Urinary bladder (tissue), 4 donors: ENCODE data around the gene ASCL2. TPM values are rescaled to one million over a fixed set of nuclear protein-coding genes. Genes with fewer than 3 reads are reported as not detected.
A peak's percentile ranks its signal among the peaks of the same experiment; 100 is the strongest.

Experiments
- DNase-seq: peaks from one replicate; pipeline ENCODE4 v3.0.0-alpha.2; 2015; ENCODE audit errors: extremely low spot score
- H3K27ac ChIP-seq: one replicate; pipeline ENCODE4 v1.5.1; 2013; ENCODE audit warnings: low read depth, mild to moderate bottlenecking, moderate library complexity
- H3K36me3 ChIP-seq: one replicate; pipeline ENCODE4 v1.6.1; 2013; ENCODE audit warnings: mild to moderate bottlenecking, moderate library complexity; ENCODE audit not compliant: insufficient read depth
- H3K4me1 ChIP-seq: one replicate; pipeline ENCODE4 v1.6.1; 2013; ENCODE audit warnings: mild to moderate bottlenecking, moderate library complexity; ENCODE audit not compliant: insufficient read depth
- H3K4me3 ChIP-seq: one replicate; pipeline ENCODE4 v1.5.1; 2013; ENCODE audit warnings: low read depth, low read length
- WGBS: extraction: QIAGEN DNeasy Blood & Tissue Kit; methylation state at CpG from one replicate; pipeline ENCODE4 v1.1.7; 2013; 5-methylcytosine and 5-hydroxymethylcytosine counted together
- polyA plus RNA-seq: library from polyadenylated mRNA; stranded (reverse); fragments of 200-250 nt; gene quantifications from one replicate; pipeline ENCODE4 v1.2.3, GENCODE V29; 2013
- total RNA-seq: library from RNA; depleted of rRNA; stranded (reverse); fragments of >200 nt; gene quantifications from one replicate; pipeline ENCODE4 v1.2.3, GENCODE V29; 2014
- donor health status: healthy with polysubstance abuse.
- donor health status: healthy.

ASCL2 gene
- total and polyA plus RNA-seq, 2 donors = 0.42 to 0.85 TPM

DNA sequence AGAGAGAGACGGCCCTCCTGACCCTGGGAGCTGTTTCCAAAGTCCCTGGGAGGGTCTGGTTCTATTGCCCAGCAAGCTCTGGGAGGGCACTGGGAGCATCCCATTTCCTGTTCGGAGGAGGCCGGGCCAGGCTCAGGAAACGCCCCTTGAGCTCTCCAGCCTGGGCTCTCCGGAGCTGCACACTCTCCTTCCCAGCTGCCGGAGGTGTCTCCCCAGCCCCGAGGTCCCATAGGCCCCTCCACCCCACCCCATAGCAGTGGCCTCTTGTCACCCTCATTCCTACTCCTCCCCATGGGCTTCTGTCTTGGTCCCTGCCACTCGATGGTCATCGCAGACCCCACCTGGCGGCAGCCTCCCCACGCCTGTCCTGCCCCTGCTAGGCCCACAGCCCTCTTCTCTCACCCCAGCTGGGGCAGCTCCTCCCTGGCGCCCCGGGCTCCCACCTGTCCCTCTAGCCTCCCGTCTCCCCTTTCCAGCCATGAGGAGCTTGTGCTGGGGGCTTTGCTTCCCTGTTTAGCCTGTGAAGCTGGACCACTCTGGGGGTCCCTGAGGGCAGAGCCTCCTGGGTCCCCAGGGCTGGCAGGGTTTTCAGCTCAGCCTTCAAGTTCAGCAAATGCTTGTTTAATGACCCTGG, 34.2 kb upstream of the ASCL2 start:
- 69% methylated on average over 14 of the region's 14 CpGs for WGBS
- no peaks in the 10 kb centered on the region for H3K36me3 ChIP-seq
- no peak for DNase-seq
- H3K4me1 ChIP-seq = no peaks in the 10 kb centered on the region
- H3K4me3 ChIP-seq = no peak overlapping the region
- H3K27ac ChIP-seq = no peak overlapping the region

DNA sequence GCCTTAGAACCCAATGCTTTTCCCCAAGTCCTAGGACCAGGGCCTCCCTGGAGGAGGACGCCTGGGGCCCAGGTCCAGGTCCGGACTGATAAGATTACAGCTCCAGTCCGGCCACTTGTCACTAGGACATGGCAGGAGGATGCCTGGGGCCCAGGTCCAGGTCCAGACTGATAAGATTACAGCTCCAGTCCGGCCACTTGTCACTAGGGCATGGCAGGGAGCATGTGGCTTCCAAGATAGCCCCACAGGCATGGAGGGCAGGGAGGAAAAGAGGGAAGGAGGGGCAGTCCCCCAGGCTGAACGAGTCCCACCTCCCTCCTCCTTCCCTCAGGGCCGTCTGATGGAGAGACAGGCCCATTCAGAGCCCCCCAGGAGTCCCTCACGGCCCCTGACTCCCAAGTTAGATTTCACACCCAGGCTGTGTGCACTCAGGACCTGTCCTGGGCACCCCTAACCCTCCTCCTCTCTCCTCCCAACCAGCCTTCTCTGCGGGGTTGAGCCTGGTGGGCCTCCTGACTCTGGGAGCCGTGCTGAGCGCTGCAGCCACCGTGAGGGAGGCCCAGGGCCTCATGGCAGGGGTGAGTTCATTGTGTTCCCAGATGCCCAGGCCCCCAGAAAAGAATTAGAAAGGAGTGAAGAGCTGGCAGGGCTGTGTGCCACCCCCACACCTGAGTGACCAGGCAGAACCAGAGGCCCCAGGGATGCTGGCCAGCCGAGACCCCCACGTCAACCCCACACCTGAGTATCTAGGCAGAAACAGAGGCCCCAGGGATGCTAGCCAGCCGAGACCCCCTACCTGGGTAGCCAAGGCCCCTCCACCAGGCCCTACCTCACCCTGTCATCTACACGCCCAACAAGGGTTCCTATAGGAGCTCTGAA, 33.5 kb upstream of the ASCL2 start:
- H3K4me3 ChIP-seq = no peak overlapping the region
- no peaks in the 10 kb centered on the region for H3K4me1 ChIP-seq
- 73% methylated on average over 15 of the region's 15 CpGs for WGBS
- no peak overlapping the region for H3K27ac ChIP-seq
- H3K36me3 ChIP-seq = no peaks in the 10 kb centered on the region
- DNase-seq = no peak

DNA sequence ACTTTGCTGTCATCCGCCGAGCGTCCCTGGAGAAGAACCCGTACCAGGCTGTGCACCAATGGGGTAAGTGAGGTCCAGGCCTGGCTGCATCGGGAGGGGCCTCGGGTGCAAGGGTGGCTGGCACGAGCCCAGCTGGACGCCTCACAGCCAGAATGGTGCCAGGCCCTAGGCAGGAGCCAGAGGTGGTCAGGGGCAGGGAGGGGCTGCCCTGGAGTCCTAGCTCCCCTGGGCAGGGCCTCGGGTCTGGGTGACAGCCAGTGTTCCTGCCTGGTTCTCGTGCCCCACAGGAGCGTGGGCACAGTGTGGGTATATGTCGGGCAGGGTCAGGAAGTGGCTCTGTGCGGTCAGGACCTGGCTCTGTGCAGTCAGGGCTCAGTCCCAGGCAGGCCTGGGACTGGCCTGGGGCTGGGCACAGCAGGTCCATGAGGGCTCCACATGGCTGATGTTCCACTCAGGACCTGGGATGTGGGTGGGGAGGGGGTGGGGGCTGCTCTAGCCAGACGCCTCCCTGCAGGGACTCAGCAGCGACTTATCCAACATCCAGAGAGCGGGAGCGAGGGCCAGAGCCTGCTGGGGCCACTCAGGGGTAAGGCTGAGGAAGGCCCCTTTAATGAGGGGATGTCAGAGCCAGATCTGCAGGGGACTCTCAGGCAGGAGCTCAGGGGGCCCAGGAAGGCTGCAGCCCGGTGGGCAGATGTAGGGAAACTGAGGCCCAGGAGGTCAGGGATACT, 32.7 kb upstream of the ASCL2 start:
- peak overlapping the region; percentile 5 for H3K4me3 ChIP-seq
- no peaks in the 10 kb centered on the region for H3K36me3 ChIP-seq
- 64% methylated on average over 18 of the region's 18 CpGs for WGBS
- H3K4me1 ChIP-seq = no peaks in the 10 kb centered on the region
- no peak overlapping the region for H3K27ac ChIP-seq
- no peak for DNase-seq

DNA sequence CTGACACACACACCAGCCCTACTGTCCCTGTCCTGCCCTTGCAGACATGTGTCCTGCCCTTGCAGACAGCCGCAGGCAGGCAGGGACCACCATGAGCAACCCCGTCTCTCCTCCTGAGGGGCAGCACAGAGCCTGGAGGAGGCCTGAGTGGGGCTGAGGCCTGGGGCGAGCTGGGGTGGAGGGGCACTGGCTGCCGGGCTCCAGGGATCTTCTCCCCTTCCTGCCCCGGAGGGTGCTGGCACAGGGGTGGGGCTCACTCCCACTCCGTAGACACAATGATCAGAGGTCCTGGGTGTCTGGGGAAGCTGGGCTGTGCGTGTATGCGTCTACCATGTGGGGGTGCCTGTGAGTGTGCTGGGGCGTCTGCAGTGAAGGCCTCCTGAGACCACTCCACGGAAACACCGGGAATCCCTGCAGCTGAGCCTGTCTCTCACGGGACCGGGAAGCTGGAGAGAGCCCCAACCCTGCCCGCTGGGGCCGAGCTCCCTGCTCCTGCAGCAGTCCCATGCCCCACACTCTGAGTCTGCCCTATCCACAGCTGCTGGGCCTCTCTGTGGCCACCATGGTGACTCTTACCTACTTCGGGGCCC, 32.0 kb upstream of the ASCL2 start:
- H3K4me1 ChIP-seq = no peaks in the 10 kb centered on the region
- peak overlapping the region; percentile 5 for H3K4me3 ChIP-seq
- H3K36me3 ChIP-seq = no peaks in the 10 kb centered on the region
- WGBS = 69% methylated on average over 16 of the region's 16 CpGs
- DNase-seq = no peak
- H3K27ac ChIP-seq = no peak overlapping the region

DNA sequence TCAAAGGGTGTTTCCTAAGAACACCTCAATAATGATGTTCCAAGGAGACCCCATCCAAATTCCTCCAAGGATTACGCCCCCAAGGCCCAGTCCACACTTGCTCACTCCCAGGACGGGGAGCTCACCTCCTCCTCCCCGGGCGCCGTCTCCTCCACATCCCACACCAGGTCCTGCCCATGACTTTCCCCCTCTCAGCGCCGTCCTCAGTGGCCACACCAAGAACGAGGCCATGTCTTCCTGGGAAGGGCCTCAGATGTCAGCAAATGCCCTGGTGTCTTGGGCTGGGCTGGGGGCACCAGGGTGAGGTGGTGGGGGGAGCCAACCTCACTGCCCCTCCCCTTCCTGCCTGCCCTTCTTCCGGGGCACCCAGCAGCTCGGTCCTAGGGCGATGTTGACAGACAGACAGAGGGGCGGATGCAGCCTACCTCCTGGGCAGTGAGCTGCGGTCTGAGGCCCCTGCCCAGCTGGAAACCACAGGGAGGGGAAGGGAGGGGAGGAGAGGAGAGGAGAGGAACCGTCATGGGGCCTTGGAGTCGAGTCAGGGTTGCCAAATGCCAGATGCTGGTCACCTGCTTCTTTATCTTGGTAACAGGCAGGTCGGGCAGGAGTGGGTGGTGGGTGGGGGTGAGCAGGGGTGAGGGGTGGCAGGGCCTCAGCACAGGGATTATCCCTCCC, 31.4 kb upstream of the ASCL2 start, which contains the start of the genes C11orf21 and TSPAN32:
Gene C11orf21 (minus strand): TSS at position 288 of the 675 bp plus-strand sequence. CDS start 110 bp downstream, at position 178.
Gene TSPAN32 (plus strand): TSS at position 383 of the 675 bp plus-strand sequence. CDS start 137 bp downstream, at position 520.
- DNase-seq = no peak
- WGBS = 69% methylated on average over 16 of the region's 16 CpGs
- H3K36me3 ChIP-seq = no peaks in the 10 kb centered on the region
- no peak within 1 kb of the TSS for H3K27ac ChIP-seq
- H3K4me3 ChIP-seq = peak within 1 kb of the TSS; percentile 5
- H3K4me1 ChIP-seq = no peaks in the 10 kb centered on the region

DNA sequence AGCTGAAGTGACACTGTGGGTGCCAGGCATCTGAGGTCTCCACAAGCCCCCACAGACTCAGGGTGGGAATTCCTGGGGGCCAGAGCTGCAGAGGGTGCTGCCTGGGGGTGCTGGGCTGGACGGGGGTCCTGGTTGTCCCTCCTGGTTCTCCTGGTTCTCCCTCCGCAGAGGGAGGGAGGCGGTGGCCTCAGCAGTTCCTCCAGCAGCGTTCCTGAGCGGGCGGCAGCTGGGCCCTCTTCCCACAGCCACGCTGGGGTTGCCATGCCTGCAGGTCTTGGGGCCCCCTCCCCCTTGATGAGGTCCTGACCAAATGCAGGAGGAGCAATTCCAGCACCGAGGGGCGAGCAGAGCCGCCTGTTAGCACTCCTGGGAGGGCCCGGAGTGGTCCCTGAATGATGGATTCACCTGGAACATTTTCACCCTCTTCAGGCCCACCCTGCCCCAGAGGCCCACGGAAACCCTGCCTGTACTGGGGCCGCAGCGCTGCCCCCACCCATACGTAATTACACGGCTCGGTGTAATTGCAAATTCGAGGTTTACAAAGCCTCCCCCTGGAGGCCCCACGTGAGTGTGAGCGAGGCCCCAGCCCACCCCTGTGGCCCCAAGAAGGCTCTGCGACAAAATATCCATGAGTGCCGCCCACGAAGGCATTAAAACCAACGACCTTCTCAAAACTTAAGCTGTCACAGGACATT, 30.7 kb upstream of the ASCL2 start:
- 73% methylated on average over 24 of the region's 24 CpGs for WGBS
- H3K4me3 ChIP-seq = no peak overlapping the region
- no peak for DNase-seq
- no peaks in the 10 kb centered on the region for H3K36me3 ChIP-seq
- H3K4me1 ChIP-seq = no peaks in the 10 kb centered on the region
- H3K27ac ChIP-seq = no peak overlapping the region

DNA sequence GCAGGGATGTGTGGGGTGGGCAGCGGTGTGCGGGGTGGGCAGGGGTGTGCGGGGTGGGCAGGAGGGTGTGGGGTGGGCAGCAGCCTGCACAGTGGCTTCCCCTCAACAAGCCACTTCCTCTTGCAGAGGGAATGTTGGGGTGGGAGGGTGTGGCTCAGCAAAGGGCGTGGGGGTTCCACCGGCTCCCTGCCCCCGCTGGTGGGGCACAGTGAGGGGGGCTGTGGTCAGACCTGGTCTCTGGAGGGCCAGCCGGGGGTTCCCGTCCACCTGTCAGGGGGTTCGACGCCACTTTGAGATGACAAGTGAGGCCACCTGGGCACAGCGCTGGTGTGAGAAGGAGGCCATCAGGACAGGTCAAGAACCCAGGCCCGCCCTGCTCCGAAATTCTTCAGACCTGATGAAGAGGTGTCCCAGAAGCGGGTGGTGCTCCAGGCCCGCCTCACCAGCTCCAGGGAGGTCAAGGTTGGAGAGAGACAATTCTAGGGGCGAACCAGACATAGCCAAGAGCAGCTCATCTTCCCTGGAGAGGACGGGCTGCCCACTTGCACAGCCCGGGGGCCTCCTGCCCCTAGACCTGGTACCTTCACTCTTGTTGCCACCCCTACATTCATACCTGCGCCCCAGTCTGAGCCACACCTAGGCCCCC, 30.0 kb upstream of the ASCL2 start:
- no peak overlapping the region for H3K4me3 ChIP-seq
- DNase-seq = no peak
- H3K4me1 ChIP-seq = no peaks in the 10 kb centered on the region
- H3K36me3 ChIP-seq = no peaks in the 10 kb centered on the region
- 77% methylated on average over 19 of the region's 19 CpGs for WGBS
- H3K27ac ChIP-seq = no peak overlapping the region

DNA sequence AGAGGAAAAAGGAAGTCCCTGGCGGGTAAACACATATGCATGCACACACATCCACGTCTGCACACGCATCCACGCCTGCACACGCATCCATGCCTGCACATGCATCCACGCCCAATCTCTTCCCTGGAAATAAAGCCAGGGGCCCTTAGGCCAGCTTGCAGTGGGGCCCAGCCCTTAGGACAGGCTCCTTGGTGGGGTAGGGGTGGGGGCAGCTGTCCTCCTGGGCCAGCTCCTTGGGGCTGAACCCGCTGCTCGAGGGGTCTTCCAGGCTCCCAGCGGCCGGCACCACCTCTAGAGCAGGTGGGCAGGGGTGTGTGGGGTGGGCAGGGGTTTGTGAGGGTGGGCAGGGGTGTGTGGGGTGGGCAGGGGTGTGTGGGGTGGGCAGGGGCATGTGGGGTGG, 29.4 kb upstream of the ASCL2 start:
- WGBS = 82% methylated on average over 10 of the region's 10 CpGs
- no peaks in the 10 kb centered on the region for H3K36me3 ChIP-seq
- DNase-seq = no peak

DNA sequence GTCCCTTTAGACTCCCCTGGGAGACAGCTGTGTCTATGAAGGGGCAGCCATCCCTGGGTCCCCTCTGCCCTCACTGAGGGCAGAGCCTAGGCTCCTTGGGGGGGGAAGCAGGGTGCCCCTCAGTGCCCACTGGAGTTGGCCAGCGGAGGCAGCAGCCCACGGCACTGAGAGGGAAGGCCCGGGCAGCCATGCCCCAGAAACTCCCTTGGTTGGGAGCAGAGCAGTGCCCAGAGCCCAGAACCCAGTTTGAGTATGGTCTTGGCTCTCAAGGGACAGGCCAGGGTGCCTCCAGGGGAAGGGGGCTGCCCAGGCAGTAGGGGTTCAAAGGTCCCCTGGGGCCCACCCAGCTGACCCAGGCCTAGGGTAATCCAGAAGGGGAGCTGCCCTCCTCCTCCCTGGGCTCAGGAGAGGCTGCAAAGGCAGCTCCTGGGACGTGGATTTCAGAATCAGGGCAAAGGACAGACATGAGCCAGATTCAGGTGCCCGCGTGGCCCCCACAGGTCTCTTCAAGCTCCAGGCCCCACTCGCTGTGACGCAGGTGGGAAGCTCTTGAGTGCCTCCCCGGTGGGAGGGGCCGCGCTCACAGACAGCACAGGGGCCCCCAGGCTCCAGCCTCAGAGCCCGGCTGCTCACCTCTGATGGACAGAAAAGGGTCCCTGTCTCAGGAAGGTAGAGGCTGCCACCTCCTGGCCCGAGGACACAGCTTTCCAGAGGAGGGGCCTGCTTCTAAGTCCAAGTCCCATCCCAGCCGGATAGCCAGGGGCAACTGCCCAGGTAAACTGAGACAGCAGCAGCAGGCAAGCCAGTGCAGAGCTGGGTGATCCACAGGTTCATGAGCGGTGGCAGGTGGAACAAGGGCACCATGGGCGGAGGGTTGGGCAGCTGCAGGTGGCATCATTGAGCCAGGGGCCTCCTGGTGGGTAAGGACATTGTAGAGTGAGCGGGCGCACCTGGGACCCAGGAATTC, 28.7 kb upstream of the ASCL2 start:
- H3K4me1 ChIP-seq = no peaks in the 10 kb centered on the region
- no peak overlapping the region for H3K4me3 ChIP-seq
- 71% methylated on average over 18 of the region's 18 CpGs for WGBS
- H3K27ac ChIP-seq = no peak overlapping the region
- no peaks in the 10 kb centered on the region for H3K36me3 ChIP-seq
- DNase-seq = no peak

More for the DNA sequence above, 29.4 kb upstream of the ASCL2 start:
- no peak overlapping the region for H3K27ac ChIP-seq
- H3K4me1 ChIP-seq = no peaks in the 10 kb centered on the region
- no peak overlapping the region for H3K4me3 ChIP-seq

DNA sequence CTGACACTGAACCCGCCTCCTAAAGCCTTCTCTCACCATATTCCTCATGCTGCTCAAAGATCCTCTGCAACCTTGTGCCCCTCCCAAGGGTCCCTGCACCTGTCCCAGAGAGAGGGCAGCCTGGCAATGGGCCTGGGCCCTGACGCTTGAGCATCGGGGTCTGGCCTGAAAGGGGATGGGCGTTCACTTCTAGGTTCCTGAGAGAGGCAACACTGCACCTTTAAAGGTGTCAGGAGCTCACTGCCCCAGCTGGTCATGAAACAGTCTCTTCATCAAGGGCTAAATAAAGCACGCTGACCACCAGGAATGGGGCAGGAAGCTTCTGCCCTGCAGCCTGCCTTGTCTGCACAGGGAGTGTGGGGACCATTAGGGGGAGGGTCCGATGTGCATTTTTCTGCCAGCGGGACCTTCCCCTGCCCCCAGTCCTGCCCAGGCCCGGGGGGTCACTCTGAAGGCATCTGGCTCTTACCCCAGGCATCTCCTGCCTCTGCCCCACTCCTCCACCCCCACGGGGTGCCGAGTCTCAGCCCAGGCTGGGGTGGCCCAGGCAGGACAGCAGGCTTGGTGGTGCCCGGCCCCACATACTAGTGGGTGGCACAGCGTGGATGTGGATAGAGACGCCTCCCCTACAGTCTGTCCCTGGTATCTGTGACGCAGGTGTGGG, 27.9 kb upstream of the ASCL2 start:
- no peak for DNase-seq
- no peak overlapping the region for H3K4me3 ChIP-seq
- H3K27ac ChIP-seq = no peak overlapping the region
- no peaks in the 10 kb centered on the region for H3K36me3 ChIP-seq
- WGBS = 86% methylated on average over 14 of the region's 14 CpGs
- no peaks in the 10 kb centered on the region for H3K4me1 ChIP-seq

DNA sequence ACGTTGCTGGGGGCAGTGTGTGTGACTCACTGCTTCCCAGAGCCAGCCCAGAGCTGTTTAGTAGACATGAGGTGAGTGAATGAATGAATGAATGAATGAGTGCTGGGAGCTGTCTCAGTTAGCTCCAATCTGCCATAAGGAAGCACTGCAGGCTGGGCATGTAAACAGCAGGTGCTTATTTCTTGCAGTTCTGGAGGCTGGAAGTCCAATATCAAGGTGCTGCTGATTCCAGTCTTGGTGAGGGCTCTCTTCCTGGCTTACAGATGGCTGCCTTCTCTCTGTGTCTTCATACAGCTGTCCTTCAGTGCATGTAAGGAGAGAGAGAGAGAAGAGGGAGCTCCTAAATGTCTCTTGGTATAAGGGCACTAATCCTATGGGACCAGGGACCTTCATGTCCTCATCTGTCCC, 27.2 kb upstream of the ASCL2 start:
- WGBS = 55% methylated on average over 1 of the region's 1 CpG

More for the DNA sequence above, 27.2 kb upstream of the ASCL2 start:
- Histone ChIP-seq H3K4me3 (no peak overlapping the region), H3K36me3 (no peaks in the 10 kb centered on the region), H3K27ac (no peak overlapping the region), H3K4me1 (no peaks in the 10 kb centered on the region)
- DNase-seq = no peak
